ENCODE data around the gene PMIS2.

The PMIS2 gene

GRCh38 chr19:35546532-35546931 lies 39.4 kb upstream of the PMIS2 start:
- Histone ChIP-seq H2AFZ (no peak overlapping the region), H3K27me3 (ENCODE audit: control insufficient read depth, insufficient read depth, low read length) (no peaks in the 10 kb centered on the region), H3K79me2 (peaks cover 5% of the 10 kb centered on the region), H3K9me3 (ENCODE audit: control insufficient read depth, low read length) (no peaks in the 10 kb centered on the region), H3K36me3 (ENCODE audit: control insufficient read depth, insufficient read depth, low read length) (no peaks in the 10 kb centered on the region), H3K4me1 (peaks cover 6% of the 10 kb centered on the region), H3K27ac (no peak overlapping the region), H3K4me2 (ENCODE audit: low read length) (peak overlapping the region; percentile 98), H3K4me3 (ENCODE audit: low read depth, low read length) (peak overlapping the region; percentile 98), H3K9ac (no peak overlapping the region)
- TF ChIP-seq, protein P1, sequence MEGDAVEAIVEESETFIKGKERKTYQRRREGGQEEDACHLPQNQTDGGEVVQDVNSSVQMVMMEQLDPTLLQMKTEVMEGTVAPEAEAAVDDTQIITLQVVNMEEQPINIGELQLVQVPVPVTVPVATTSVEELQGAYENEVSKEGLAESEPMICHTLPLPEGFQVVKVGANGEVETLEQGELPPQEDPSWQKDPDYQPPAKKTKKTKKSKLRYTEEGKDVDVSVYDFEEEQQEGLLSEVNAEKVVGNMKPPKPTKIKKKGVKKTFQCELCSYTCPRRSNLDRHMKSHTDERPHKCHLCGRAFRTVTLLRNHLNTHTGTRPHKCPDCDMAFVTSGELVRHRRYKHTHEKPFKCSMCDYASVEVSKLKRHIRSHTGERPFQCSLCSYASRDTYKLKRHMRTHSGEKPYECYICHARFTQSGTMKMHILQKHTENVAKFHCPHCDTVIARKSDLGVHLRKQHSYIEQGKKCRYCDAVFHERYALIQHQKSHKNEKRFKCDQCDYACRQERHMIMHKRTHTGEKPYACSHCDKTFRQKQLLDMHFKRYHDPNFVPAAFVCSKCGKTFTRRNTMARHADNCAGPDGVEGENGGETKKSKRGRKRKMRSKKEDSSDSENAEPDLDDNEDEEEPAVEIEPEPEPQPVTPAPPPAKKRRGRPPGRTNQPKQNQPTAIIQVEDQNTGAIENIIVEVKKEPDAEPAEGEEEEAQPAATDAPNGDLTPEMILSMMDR (IDR thresholded peaks at IDR 0.05): no peak

GRCh38 chr19:35549174-35549788 lies 36.7 kb upstream of the PMIS2 start:
- Histone ChIP-seq H3K36me3 (ENCODE audit: control insufficient read depth, insufficient read depth, low read length) (no peaks in the 10 kb centered on the region), H3K4me2 (ENCODE audit: low read length) (no peak overlapping the region), H3K4me1 (peaks cover 6% of the 10 kb centered on the region), H3K27me3 (ENCODE audit: control insufficient read depth, insufficient read depth, low read length) (no peaks in the 10 kb centered on the region), H3K9ac (no peak overlapping the region), H3K4me3 (ENCODE audit: low read depth, low read length) (no peak overlapping the region), H2AFZ (no peak overlapping the region), H3K9me3 (ENCODE audit: control insufficient read depth, low read length) (no peaks in the 10 kb centered on the region), H3K79me2 (peaks cover 5% of the 10 kb centered on the region), H3K27ac (no peak overlapping the region)
- TF ChIP-seq, protein P1 (IDR thresholded peaks at IDR 0.05): peak; percentile 88

GRCh38 chr19:35549879-35550523 lies 36.0 kb upstream of the PMIS2 start:
- H3K79me2 ChIP-seq: peaks cover 5% of the 10 kb centered on the region
- H3K36me3 ChIP-seq (ENCODE audit: control insufficient read depth, insufficient read depth, low read length): no peaks in the 10 kb centered on the region
- no peak overlapping the region for H3K4me3 ChIP-seq (ENCODE audit: low read depth, low read length)
- H2AFZ ChIP-seq: no peak overlapping the region
- H3K9ac ChIP-seq: no peak overlapping the region
- H3K4me1 ChIP-seq: peaks cover 6% of the 10 kb centered on the region
- H3K9me3 ChIP-seq (ENCODE audit: control insufficient read depth, low read length): no peaks in the 10 kb centered on the region
- H3K4me2 ChIP-seq (ENCODE audit: low read length): no peak overlapping the region
- no peak overlapping the region for H3K27ac ChIP-seq
- no peaks in the 10 kb centered on the region for H3K27me3 ChIP-seq (ENCODE audit: control insufficient read depth, insufficient read depth, low read length)
- TF ChIP-seq, protein P1 (IDR thresholded peaks at IDR 0.05): no peak

DNA sequence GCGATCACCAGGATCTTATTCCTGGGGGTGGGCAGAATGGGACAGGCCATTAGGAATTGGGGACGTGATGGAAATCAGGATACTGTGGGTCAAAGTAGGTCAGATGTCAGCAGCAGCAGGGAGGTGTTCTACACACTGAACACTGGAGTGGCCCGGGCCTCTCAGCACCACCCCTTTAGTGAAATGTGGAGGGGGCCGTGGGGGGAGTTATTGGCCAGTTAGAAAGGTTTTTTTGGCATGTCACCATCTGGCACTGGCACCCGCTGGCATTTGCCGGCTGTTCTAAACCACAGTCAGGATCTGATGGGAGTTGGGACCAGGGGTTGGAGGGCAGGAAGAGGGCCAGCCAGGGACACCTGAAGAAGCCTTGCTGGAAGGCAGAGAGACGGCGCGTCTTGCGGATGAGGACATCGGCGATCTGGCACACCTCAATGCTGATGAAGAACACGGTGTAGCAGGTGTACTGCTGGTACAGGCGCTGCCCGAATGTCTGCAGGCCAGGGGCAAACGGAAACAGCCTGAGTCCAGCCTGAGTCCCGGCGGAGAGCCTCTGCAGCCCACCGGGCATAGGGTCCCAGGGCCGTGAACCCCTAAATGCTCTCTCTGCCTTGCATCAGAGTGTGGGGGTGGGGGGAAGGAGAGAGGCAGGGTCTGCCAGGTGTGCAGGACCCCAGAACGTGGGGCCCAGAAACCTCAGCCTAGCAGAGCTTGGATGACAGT lies 34.7 kb upstream of the PMIS2 start:
- H3K27ac ChIP-seq: no peak overlapping the region
- H3K4me3 ChIP-seq (ENCODE audit: low read depth, low read length): no peak overlapping the region
- H3K9ac ChIP-seq: no peak overlapping the region
- H3K79me2 ChIP-seq: peaks cover 4% of the 10 kb centered on the region
- H2AFZ ChIP-seq: no peak overlapping the region
- no peak overlapping the region for H3K4me2 ChIP-seq (ENCODE audit: low read length)
- H3K9me3 ChIP-seq (ENCODE audit: control insufficient read depth, low read length): no peaks in the 10 kb centered on the region
- no peaks in the 10 kb centered on the region for H3K27me3 ChIP-seq (ENCODE audit: control insufficient read depth, insufficient read depth, low read length)
- TF ChIP-seq, protein P1 (IDR thresholded peaks at IDR 0.05): no peak
- no peaks in the 10 kb centered on the region for H3K36me3 ChIP-seq (ENCODE audit: control insufficient read depth, insufficient read depth, low read length)
- H3K4me1 ChIP-seq: peaks cover 5% of the 10 kb centered on the region
